GDM1 (cell line): ENCODE measurements around the gene AR.

Experiments
- DNase-seq: peaks from one replicate; lab custom pipeline; 2025; lab: John Stamatoyannopoulos, UW

Gene AR

GRCh38 chrX:67543818-67544217, at the start of gene AR:
Gene AR, plus strand, starts transcription at chrX:67544021. Its CDS starts 1,126 bp downstream, at chrX:67545147.
- DNase-seq: no peak

DNA sequence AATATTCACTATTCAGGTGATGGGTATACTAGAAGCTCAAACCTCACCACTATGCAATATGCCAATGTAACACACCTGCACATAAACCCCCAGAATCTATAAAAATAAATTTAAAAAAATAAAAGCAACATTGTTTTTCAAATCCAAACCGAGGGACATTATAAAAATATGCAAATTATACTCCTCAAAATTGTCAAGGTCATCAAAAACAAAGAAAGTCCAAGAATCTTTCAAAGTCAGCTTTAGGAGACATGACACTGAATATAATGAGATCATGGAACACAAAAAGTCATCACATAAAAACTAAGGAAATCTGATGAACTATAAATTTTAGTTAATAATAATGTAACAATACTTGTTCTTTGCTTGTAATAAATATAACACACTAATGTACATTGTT, 43.2 kb upstream of the AR start:
- DNase-seq: no peak

DNA sequence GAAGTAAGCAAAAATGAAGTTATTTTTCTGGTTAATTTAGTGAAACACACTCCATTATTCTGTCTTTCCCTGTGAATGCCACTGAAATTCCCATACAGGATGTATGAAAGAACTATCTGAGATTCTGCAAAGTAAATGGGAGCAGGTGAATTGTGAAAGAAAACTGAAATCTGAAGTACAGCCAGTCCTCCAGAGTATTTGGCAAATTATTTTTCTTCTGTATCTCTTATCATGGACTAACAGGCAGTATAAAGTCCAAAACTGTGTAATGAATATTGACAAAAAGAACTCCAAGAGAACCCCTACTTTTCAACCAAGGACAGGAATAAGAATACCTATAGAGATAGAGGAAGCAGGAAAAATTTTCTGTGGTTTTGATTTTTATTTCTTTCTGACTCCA, 40.8 kb upstream of the AR start:
- DNase-seq: no peak

GRCh38 chrX:67503453-67503852, 40.4 kb upstream of the AR start:
- DNase-seq: no peak

DNA sequence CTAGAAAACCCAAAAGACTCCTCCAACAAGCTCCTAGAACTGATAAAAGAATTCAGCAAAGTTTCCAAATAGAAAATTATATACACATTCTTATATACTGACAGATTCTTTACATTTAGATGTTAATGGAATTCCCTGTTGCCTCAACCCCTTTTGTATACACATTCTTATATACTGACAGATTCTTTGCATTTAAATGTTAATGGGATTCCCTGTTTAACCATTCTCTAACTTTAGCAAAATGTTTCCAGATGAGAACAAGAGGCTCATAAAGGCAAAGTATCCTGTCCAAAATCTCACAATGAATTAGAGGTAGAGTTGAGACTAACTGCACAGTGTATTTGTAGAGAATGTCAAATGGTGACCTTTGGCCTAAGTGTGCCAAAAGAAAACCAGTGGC, 23.1 kb upstream of the AR start:
- no peak for DNase-seq

DNA sequence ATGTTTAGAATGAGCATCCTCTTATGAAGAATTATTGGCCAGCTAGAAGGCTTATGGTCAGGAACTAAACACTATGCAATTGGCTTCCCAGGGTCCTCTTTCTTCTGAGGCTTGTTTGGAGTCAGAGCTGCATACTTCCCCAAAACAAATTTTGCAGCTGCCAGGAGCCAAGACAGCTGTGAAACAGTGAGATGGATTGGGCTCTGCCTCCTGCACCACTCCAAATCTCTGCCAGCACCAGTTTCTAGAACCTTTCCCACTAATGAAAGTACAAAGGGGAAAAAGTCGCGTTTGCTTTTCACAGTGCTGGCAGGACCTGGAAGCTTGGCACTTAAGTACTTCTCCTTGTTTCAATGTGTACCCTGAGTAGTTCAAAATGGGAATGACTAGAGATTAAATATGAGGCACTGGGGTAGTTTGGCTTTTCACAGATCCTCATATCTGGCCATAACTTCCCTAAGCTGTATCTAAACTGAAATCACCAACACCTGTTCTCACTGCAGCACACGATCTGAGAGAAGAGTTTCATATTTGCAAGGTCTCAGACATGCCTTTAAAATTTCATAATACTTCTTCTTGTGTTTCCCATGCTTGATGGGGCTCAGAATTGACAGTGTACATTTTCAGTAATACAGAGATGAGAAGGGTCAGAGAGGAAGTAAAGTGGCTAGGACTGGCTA, 20.7 kb upstream of the AR start:
- DNase-seq: no peak

GRCh38 chrX:67523932-67524331, 19.9 kb upstream of the AR start:
- no peak for DNase-seq

GRCh38 chrX:67524428-67524827, 19.4 kb upstream of the AR start:
- no peak for DNase-seq

DNA sequence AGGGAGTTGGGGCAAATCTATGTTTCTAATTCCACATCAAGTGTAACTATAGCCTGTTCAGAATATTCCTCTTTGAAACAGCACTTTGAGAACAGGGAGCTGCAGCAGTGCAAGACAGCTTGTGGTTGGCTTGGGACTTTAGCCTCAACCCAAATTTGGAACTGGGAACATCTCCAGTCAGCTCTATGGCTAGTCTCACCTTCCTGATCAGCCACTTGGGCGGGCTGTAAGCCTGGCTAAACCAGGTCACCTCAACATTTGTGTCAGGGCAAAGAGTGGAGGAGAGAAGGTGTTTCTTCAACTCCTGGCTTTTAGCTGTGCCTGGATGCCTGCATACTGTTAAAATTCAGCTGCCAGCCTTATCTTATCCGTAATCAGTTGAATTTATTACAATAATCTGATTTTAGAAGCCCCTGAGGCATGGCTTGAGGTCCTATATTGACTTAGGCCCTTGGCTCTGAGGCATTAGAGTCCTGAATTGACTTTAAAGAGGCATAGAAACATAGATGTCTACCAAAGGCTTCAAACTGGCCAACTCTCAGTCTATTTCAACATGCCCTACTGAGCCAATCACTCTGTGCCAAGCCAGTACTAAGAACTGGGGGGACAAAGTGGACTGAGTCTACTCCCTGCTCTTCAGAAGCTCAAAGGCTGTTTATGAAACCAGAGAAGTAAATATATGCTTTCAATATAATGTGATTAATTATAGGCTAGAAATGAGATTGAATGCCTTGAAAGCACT, 18.7 kb upstream of the AR start:
- no peak for DNase-seq

- DNase-seq: no peak
Measured at GRCh38 chrX:67536564-67536963, 7.3 kb upstream of the AR start.

DNA sequence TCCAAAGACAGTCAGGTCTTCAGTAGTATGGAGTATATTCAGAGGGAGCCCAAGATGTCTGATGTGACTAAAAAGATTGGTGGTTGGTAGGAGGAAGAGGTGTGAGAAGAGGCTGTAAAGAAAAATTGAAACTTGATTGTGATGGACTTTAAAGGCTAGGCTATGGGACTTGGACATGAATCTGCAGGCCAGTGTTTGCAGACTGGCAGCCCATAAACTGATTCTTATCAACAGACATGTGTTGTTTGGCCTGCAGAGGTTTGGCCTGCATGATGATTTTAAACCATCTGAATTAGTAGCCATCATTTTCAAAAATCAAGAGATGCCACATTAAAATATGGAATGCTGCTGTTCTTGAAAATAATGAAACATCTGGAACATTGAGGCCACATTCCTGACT, 5.4 kb upstream of the AR start:
- no peak for DNase-seq

- DNase-seq: no peak
Measured at GRCh38 chrX:67544281-67545035, 637 bp downstream of the AR start.

- DNase-seq: no peak
Measured at GRCh38 chrX:67545036-67545821, 1.4 kb downstream of the AR start.

DNA sequence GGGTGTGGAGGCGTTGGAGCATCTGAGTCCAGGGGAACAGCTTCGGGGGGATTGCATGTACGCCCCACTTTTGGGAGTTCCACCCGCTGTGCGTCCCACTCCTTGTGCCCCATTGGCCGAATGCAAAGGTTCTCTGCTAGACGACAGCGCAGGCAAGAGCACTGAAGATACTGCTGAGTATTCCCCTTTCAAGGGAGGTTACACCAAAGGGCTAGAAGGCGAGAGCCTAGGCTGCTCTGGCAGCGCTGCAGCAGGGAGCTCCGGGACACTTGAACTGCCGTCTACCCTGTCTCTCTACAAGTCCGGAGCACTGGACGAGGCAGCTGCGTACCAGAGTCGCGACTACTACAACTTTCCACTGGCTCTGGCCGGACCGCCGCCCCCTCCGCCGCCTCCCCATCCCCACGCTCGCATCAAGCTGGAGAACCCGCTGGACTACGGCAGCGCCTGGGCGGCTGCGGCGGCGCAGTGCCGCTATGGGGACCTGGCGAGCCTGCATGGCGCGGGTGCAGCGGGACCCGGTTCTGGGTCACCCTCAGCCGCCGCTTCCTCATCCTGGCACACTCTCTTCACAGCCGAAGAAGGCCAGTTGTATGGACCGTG, 2.2 kb downstream of the AR start:
- no peak for DNase-seq

DNA sequence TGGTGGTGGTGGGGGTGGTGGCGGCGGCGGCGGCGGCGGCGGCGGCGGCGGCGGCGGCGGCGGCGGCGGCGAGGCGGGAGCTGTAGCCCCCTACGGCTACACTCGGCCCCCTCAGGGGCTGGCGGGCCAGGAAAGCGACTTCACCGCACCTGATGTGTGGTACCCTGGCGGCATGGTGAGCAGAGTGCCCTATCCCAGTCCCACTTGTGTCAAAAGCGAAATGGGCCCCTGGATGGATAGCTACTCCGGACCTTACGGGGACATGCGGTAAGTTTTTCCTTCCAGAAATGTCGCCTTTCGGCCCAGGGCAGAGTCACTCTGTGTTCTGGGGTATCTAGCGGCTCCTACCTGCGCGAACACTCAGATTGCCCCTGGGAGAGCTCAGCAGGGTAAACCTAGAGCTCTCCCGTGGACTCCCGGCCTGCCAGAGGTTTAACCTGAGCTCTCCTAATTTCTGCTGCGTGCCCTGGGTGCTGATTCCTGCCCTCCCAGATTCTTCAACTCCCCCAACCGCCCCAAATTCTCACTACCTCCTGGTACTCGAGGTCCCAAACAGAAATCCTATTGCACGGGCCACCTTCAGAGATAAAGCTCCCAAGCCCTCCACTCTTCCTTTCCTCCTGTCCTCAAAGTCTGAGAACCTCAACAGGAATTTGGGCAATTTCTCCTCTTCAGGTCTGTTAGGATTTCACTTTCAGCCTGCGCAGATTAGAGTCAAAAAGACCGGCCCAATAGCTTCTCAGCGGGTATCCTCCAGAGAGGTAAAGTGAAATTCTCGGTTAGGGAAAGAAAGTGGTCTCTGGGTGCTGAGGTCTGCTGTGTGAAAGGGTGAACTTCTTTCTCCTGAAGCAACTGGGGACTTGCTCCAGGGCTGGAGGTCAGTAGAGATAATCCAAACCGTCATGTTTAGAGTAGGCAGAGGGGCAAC, 2.9 kb downstream of the AR start:
- DNase-seq: no peak

DNA sequence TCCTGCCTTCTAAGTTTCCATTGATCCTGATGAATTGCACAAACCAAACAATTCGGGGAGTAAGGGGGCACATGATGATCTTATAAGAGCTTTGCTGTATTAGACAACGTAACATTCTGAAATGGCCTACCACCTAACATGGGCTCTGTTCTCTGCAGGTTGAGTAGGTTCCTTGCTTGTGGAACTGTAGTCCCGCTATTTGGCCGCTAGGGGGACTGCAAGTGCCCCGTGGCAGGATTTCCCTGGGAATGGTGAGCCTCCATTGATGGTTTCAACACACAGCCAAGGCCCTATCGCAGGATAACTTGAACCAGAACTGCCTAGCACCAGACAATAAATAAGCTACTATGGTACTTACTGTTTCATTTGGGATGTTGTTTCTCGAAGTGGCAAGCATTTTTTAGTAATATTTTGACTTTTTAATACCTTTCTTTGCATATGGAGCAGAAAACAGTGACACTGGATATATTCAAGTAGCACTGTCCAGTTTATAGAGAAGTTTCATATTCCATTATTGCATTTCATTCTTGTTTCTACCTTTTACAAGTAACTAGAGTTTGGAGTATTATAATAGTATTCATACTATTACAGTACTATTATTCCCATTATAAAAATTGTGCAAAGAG, 11.9 kb downstream of the AR start:
- no peak for DNase-seq

DNA sequence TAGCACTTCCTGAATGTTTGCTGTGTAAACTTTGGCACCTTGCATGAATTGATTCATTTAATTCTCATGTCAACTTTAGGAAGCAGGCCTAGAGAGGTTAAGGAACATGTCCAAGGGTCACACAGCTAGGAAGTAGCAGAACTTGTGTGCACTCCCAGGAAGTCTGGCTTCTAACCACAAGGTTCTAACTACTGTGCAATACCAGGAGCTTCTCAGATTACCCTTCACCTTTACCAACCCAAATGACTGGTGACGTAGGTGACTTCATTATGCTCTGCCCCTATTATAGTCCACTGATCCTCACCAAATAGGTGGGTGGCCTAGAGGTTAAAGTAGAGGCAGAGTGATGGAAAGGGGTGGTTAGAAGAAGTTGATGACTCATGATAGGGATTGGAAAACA, 14.4 kb downstream of the AR start:
- DNase-seq: no peak

GRCh38 chrX:67563469-67564448, 19.9 kb downstream of the AR start:
- DNase-seq: no peak

GRCh38 chrX:67564475-67564874, 20.7 kb downstream of the AR start:
- no peak for DNase-seq
